Neural progenitor cell (in vitro differentiated cells): ENCODE measurements around the gene AVEN.

Experiments
- CTCF ChIP-seq: fragments of 200-600 bp; sonication (generic); IDR thresholded peaks from 2 replicates; pipeline ENCODE4 v1.5.1; 2017; ENCODE audit warnings: antibody characterized with exemption, mild to moderate bottlenecking
- EZH2phosphoT487 ChIP-seq: fragments of 200-600 bp; sonication (generic); IDR thresholded peaks from 2 replicates; pipeline ENCODE4 v1.6.1; 2017; ENCODE audit warnings: antibody characterized with exemption

- TF ChIP-seq CTCF (no peak), EZH2phosphoT487 (no peak)
Measured at GRCh38 chr15:33826201-33826600, 212.8 kb downstream of the AVEN start.
